ENCODE data around the gene LRP5. TPM values are rescaled to one million over a fixed set of nuclear protein-coding genes. Genes with fewer than 3 reads are reported as not detected.

LRP5 gene
- total RNA-seq, 1 donor from 2014 or later = 101 TPM

GRCh38 chr11:68424101-68424632 is 111.8 kb downstream of the LRP5 start:
- TF ChIP-seq, protein P1, sequence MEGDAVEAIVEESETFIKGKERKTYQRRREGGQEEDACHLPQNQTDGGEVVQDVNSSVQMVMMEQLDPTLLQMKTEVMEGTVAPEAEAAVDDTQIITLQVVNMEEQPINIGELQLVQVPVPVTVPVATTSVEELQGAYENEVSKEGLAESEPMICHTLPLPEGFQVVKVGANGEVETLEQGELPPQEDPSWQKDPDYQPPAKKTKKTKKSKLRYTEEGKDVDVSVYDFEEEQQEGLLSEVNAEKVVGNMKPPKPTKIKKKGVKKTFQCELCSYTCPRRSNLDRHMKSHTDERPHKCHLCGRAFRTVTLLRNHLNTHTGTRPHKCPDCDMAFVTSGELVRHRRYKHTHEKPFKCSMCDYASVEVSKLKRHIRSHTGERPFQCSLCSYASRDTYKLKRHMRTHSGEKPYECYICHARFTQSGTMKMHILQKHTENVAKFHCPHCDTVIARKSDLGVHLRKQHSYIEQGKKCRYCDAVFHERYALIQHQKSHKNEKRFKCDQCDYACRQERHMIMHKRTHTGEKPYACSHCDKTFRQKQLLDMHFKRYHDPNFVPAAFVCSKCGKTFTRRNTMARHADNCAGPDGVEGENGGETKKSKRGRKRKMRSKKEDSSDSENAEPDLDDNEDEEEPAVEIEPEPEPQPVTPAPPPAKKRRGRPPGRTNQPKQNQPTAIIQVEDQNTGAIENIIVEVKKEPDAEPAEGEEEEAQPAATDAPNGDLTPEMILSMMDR (IDR thresholded peaks at IDR 0.05) = no peak
- H3K36me3 ChIP-seq = peaks cover 49% of the 10 kb centered on the region
- intact Hi-C loops (cut with DNase I) = no loop called here
- ATAC-seq = no peak
- H3K4me1 ChIP-seq = no peaks in the 10 kb centered on the region
- H3K27ac ChIP-seq = no peak overlapping the region
- no peak for DNase-seq
- H3K4me3 ChIP-seq = no peak overlapping the region
- H3K9me3 ChIP-seq = no peaks in the 10 kb centered on the region
- no peaks in the 10 kb centered on the region for H3K27me3 ChIP-seq

DNA sequence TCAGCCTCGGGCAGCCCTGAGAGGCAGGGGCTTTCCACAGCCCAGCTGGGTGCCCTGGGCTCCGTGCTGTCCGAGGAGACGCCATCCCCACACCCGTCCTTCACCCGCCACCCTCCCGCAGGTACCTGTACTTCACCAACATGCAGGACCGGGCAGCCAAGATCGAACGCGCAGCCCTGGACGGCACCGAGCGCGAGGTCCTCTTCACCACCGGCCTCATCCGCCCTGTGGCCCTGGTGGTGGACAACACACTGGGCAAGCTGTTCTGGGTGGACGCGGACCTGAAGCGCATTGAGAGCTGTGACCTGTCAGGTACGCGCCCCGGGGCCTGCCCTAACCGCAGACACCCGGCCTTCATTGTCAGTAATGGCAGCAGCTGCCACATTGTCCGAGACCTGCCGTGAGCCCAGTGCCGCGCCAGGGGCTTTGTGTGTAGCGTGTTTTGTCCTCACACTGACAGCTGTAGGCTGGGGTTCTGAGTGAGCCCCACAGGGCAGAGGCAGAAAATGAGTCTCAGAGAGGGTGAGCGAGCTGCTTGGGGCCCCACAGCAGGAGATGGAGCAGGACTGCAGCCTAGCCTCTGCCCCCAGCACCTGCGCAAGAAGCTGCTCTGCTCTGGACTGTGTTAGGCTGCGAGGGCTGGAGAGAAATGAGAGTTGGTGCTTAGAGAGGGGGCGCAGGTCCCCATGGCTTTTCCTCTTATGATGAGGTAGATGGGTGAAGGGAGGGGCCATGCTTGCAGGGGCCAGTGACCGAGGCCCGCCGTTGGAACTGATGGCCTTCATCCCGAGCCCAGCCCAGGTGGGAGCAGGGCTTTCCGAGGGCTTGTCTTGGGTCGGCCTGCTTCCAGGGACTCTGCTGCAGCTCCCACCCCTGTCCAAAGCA is 112.8 kb downstream of the LRP5 start:
- ATAC-seq = no peak
- H3K36me3 ChIP-seq = peaks cover 50% of the 10 kb centered on the region
- no peak overlapping the region for H3K4me3 ChIP-seq
- DNase-seq = no peak
- no peak overlapping the region for H3K27ac ChIP-seq
- H3K27me3 ChIP-seq = no peaks in the 10 kb centered on the region
- H3K4me1 ChIP-seq = no peaks in the 10 kb centered on the region
- H3K9me3 ChIP-seq = no peaks in the 10 kb centered on the region
- intact Hi-C loops (cut with DNase I) = no loop called here
- TF ChIP-seq, protein P1 (IDR thresholded peaks at IDR 0.05) = no peak

- DNase-seq = no peak
- intact Hi-C loops (cut with DNase I) = no loop called here
- H3K27ac ChIP-seq = no peak overlapping the region
- H3K9me3 ChIP-seq = no peaks in the 10 kb centered on the region
- H3K27me3 ChIP-seq = no peaks in the 10 kb centered on the region
- no peak for ATAC-seq
- TF ChIP-seq, protein P1 (IDR thresholded peaks at IDR 0.05) = no peak
- no peaks in the 10 kb centered on the region for H3K4me1 ChIP-seq
- H3K36me3 ChIP-seq = peaks cover 52% of the 10 kb centered on the region
- no peak overlapping the region for H3K4me3 ChIP-seq
Measured at GRCh38 chr11:68425866-68426380, 113.5 kb downstream of the LRP5 start.

GRCh38 chr11:68429661-68430060 is 117.3 kb downstream of the LRP5 start:
- DNase-seq (no peak), ATAC-seq (no peak)
- no peaks in the 10 kb centered on the region for H3K27me3 ChIP-seq
- H3K36me3 ChIP-seq = peaks cover 51% of the 10 kb centered on the region
- H3K4me3 ChIP-seq = no peak overlapping the region
- intact Hi-C loops (cut with DNase I) = no loop called here
- H3K4me1 ChIP-seq = no peaks in the 10 kb centered on the region
- H3K9me3 ChIP-seq = no peaks in the 10 kb centered on the region
- TF ChIP-seq, protein P1 (IDR thresholded peaks at IDR 0.05) = no peak
- no peak overlapping the region for H3K27ac ChIP-seq

- Histone ChIP-seq H3K27me3 (no peaks in the 10 kb centered on the region), H3K36me3 (peaks cover 49% of the 10 kb centered on the region), H3K4me1 (no peaks in the 10 kb centered on the region), H3K9me3 (no peaks in the 10 kb centered on the region), H3K4me3 (no peak overlapping the region), H3K27ac (no peak overlapping the region)
- intact Hi-C loops (cut with DNase I) = no loop called here
- no peak for DNase-seq
- no peak for ATAC-seq
- TF ChIP-seq, protein P1 (IDR thresholded peaks at IDR 0.05) = no peak
Measured at GRCh38 chr11:68430384-68430783, 118.0 kb downstream of the LRP5 start.
